GM19240 (cell line): ENCODE measurements around the gene CACNA1I.

ENCODE experiments used
- DNase-seq: peaks from one replicate; pipeline ENCODE4 v3.0.0; 2011; ENCODE audit warnings: low spot score; ENCODE audit not compliant: insufficient read length

Gene CACNA1I

GRCh38 chr22:39597236-39597869, 26.8 kb downstream of the CACNA1I start:
- no peak for DNase-seq

GRCh38 chr22:39598017-39598965, 27.7 kb downstream of the CACNA1I start:
- no peak for DNase-seq

- no peak for DNase-seq
These were observed 30.1 kb downstream of the CACNA1I start for GRCh38 chr22:39600491-39601179.

- no peak for DNase-seq
These were observed 30.6 kb downstream of the CACNA1I start for GRCh38 chr22:39601180-39601535.

GRCh38 chr22:39603345-39603744, 32.8 kb downstream of the CACNA1I start:
- no peak for DNase-seq

GRCh38 chr22:39610246-39610645, 39.7 kb downstream of the CACNA1I start:
- DNase-seq = no peak

GRCh38 chr22:39610766-39611165, 40.2 kb downstream of the CACNA1I start:
- no peak for DNase-seq

GRCh38 chr22:39611360-39611759, 40.8 kb downstream of the CACNA1I start:
- DNase-seq = no peak

- no peak for DNase-seq
These were observed 42.4 kb downstream of the CACNA1I start for GRCh38 chr22:39612811-39613548.

GRCh38 chr22:39613549-39613921, 43.0 kb downstream of the CACNA1I start:
- no peak for DNase-seq

GRCh38 chr22:39614442-39614841, 43.9 kb downstream of the CACNA1I start:
- no peak for DNase-seq

- DNase-seq = no peak
These were observed 45.5 kb downstream of the CACNA1I start for GRCh38 chr22:39616051-39616450.

GRCh38 chr22:39616781-39617180, 46.2 kb downstream of the CACNA1I start:
- DNase-seq = no peak

- DNase-seq = no peak
These were observed 46.8 kb downstream of the CACNA1I start for GRCh38 chr22:39617342-39617741.

GRCh38 chr22:39617970-39618757, 47.6 kb downstream of the CACNA1I start:
- DNase-seq = no peak

GRCh38 chr22:39618996-39619530, 48.5 kb downstream of the CACNA1I start:
- DNase-seq = no peak

- no peak for DNase-seq
These were observed 50.6 kb downstream of the CACNA1I start for GRCh38 chr22:39620924-39621690.

- no peak for DNase-seq
These were observed 51.3 kb downstream of the CACNA1I start for GRCh38 chr22:39621826-39622225.

GRCh38 chr22:39622881-39623367, 52.4 kb downstream of the CACNA1I start:
- DNase-seq = peak; percentile 27
